IPS-15b (cell line): Measurements from ENCODE around the gene MLXIPL.
"Not testable (repeated sequence)": the region's sequence is repeated elsewhere in the genome, so short reads cannot be mapped to it uniquely, and the experiment has no call there.

ENCODE experiments used
- H3K27me3 ChIP-seq: one replicate; pipeline ENCODE4 v1.6.1; 2013; ENCODE audit warnings: low read length; ENCODE audit not compliant: control insufficient read depth, insufficient read depth
- H3K36me3 ChIP-seq: one replicate; pipeline ENCODE4 v1.6.1; 2013; ENCODE audit warnings: low read length; ENCODE audit not compliant: control insufficient read depth, insufficient read depth
- H3K4me1 ChIP-seq: one replicate; pipeline ENCODE4 v1.6.1; 2013; ENCODE audit warnings: mild to moderate bottlenecking, low read length; ENCODE audit not compliant: control insufficient read depth, insufficient read depth
- H3K4me3 ChIP-seq: one replicate; pipeline ENCODE4 v1.5.1; 2013; ENCODE audit warnings: low read depth, low read length
- H3K9ac ChIP-seq: one replicate; pipeline ENCODE4 v1.6.1; 2013; ENCODE audit warnings: low read depth, mild to moderate bottlenecking, low read length
- H3K9me3 ChIP-seq: one replicate; pipeline ENCODE4 v1.6.1; 2013; ENCODE audit warnings: mild to moderate bottlenecking, low read length; ENCODE audit not compliant: control insufficient read depth, insufficient read depth

The MLXIPL gene

GRCh38 chr7:73550093-73550492 is 74.2 kb downstream of the MLXIPL start:
- not testable (repeated sequence) for H3K4me1 ChIP-seq, H3K27me3 ChIP-seq, H3K4me3 ChIP-seq, H3K9me3 ChIP-seq, H3K9ac ChIP-seq, H3K36me3 ChIP-seq

GRCh38 chr7:73549176-73549575 is 75.1 kb downstream of the MLXIPL start:
- H3K36me3 ChIP-seq = peaks cover 8% of the 10 kb centered on the region
- no peaks in the 10 kb centered on the region for H3K4me1 ChIP-seq
- no peaks in the 10 kb centered on the region for H3K9me3 ChIP-seq
- no peak overlapping the region for H3K9ac ChIP-seq
- H3K27me3 ChIP-seq = no peaks in the 10 kb centered on the region
- H3K4me3 ChIP-seq = no peak overlapping the region

GRCh38 chr7:73547841-73548240 is 76.5 kb downstream of the MLXIPL start:
- Histone ChIP-seq H3K4me3 (no peak overlapping the region), H3K9ac (no peak overlapping the region), H3K9me3 (no peaks in the 10 kb centered on the region), H3K27me3 (no peaks in the 10 kb centered on the region), H3K36me3 (peaks cover 8% of the 10 kb centered on the region), H3K4me1 (no peaks in the 10 kb centered on the region)

GRCh38 chr7:73544678-73545077 is 79.6 kb downstream of the MLXIPL start:
- H3K36me3 ChIP-seq = peaks cover 19% of the 10 kb centered on the region
- no peaks in the 10 kb centered on the region for H3K4me1 ChIP-seq
- H3K9ac ChIP-seq = no peak overlapping the region
- H3K27me3 ChIP-seq = no peaks in the 10 kb centered on the region
- H3K9me3 ChIP-seq = no peaks in the 10 kb centered on the region
- no peak overlapping the region for H3K4me3 ChIP-seq
